Peyer's patch (tissue), 4 donors: ENCODE measurements around the gene THG1L.

ENCODE experiments used
- CTCF ChIP-seq, 6 experiments: fragments of 450-650 bp in 4 of 6; fragments of 200-600 bp in 2 of 6; sonication (generic) in 1 of 6; IDR thresholded peaks; one replicate each; pipeline ENCODE4 v1.5.1; 2017 to 2019; ENCODE audit warnings: antibody characterized with exemption in 6 of 6, mild to moderate bottlenecking in 3 of 6, moderate library complexity in 1 of 6
- POLR2A ChIP-seq, 2 donors: fragments of 450-650 bp; IDR thresholded peaks; one replicate each; pipeline ENCODE4 v1.5.1; 2017; ENCODE audit warnings: antibody characterized with exemption in 2 of 2, mild to moderate bottlenecking in 2 of 2, moderate library complexity in 2 of 2

- TF ChIP-seq CTCF (IDR thresholded peaks at IDR 0.05), result no peak
- TF ChIP-seq POLR2A (IDR thresholded peaks at IDR 0.05), result no peak
Observed at GRCh38 chr5:157734436-157734835, 3.2 kb downstream of the THG1L start.
